A673 (cell line): Measurements from ENCODE around the gene CSNK2B. TPM values are rescaled to one million over a fixed set of nuclear protein-coding genes. Genes with fewer than 3 reads are reported as not detected.

Source experiments
- BruUV-seq: library from RNA; stranded (reverse); fragments of 400-500 nt; replicated peaks from 2 replicates; lab custom pipeline; 2021; lab: Mats Ljungman, UMichigan
- CTCF ChIA-PET: fragments of 300-600 bp; sonication (Branson Sonifier 250); formaldehyde crosslinking; loops from one replicate; lab custom pipeline; 2022; ENCODE audit warnings: antibody characterized with exemption; lab: Charles Lee
- POLR2A ChIA-PET: fragments of 300-600 bp; sonication (Branson Sonifier 250); formaldehyde crosslinking; loops from one replicate; lab custom pipeline; 2022; ENCODE audit warnings: antibody characterized with exemption; ENCODE audit not compliant: low non-redundant PET; lab: Charles Lee
- DNase-seq: peaks from one replicate; pipeline ENCODE4 v3.0.0-alpha.2; 2015; ENCODE audit warnings: low spot score
- H3K27ac ChIP-seq: fragments of 200-600 bp; sonication (generic); 2 replicates; pipeline ENCODE4 v1.5.1; 2016; ENCODE audit warnings: mixed run types, low read depth, mild to moderate bottlenecking, mixed read lengths, antibody characterized with exemption, low read length; ENCODE audit not compliant: poor library complexity, severe bottlenecking
- H3K27me3 ChIP-seq: fragments of 200-600 bp; sonication (generic); replicated peaks from 2 replicates; pipeline ENCODE4 v1.6.1; 2017; ENCODE audit warnings: mixed run types, low read depth, mild to moderate bottlenecking, mixed read lengths, antibody characterized with exemption, low read length; ENCODE audit not compliant: insufficient read depth, poor library complexity
- H3K36me3 ChIP-seq: fragments of 200-600 bp; sonication (generic); 2 replicates; pipeline ENCODE4 v1.6.1; 2016; ENCODE audit warnings: mixed run types, mild to moderate bottlenecking, mixed read lengths, antibody characterized with exemption, low read length; ENCODE audit not compliant: insufficient read depth, poor library complexity, severe bottlenecking
- H3K4me1 ChIP-seq: fragments of 200-600 bp; sonication (generic); 2 replicates; pipeline ENCODE4 v1.6.1; 2017; ENCODE audit warnings: mixed run types, mild to moderate bottlenecking, mixed read lengths, antibody characterized with exemption, low read length; ENCODE audit not compliant: insufficient read depth, poor library complexity, severe bottlenecking
- H3K4me3 ChIP-seq: fragments of 200-600 bp; sonication (generic); 2 replicates; pipeline ENCODE4 v1.5.1; 2016; ENCODE audit warnings: low read depth, mixed run types, mild to moderate bottlenecking, mixed read lengths, low read length; ENCODE audit not compliant: poor library complexity, severe bottlenecking
- H3K9me3 ChIP-seq: fragments of 200-600 bp; sonication (generic); 2 replicates; pipeline ENCODE4 v1.6.1; 2016; ENCODE audit warnings: mixed run types, low read depth, mild to moderate bottlenecking, mixed read lengths, antibody characterized with exemption, low read length; ENCODE audit not compliant: poor library complexity, severe bottlenecking
- EZH2 ChIP-seq: fragments of 200-600 bp; sonication (generic); IDR thresholded peaks from 2 replicates; pipeline ENCODE4 v1.6.1; 2017; ENCODE audit warnings: borderline replicate concordance, low read depth, mild to moderate bottlenecking, mixed read lengths, antibody characterized with exemption, low read length; ENCODE audit not compliant: poor library complexity, severe bottlenecking
- intact Hi-C: fragments of 100-400 bp; cut with micrococcal nuclease; formaldehyde crosslinking; loops from one replicate; pipeline ENCODE4 v1.10.0; 2022; ENCODE audit not compliant: unreplicated experiment
- total RNA-seq: library from RNA; stranded (reverse); gene quantifications from 2 replicates; pipeline ENCODE4 v1.2.3, GENCODE V29; 2021
- TF ChIP-seq, protein P1 (sequence below): fragments of 300-800, 200-600 bp; sonication (generic); conservative IDR thresholded peaks from 2 replicates; pipeline ENCODE4 v1.5.1; 2017; ENCODE audit warnings: low read depth, mild to moderate bottlenecking, antibody characterized with exemption, low read length, moderate library complexity, mixed read lengths

CSNK2B gene
- total RNA-seq, 1 experiment from 2014 or later = 253 TPM

DNA sequence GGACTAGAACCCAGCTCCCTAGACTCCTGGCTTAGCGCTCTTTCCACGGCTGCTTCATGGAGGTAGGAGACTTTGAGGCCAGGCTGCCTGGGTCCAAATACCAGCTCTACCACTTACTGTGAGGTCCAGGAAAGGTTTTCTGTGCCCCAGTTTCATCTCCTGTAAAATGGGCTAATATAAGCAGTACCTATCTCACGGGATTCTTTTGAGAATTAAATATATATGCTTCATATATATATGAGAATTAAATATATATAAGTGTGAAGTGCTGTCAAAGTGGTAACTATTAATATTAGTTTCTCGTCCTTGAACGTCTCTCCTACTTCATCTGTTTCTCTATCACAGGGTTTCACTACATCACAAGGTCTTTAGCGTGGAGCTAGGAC lies 25.2 kb downstream of the CSNK2B start:
- Histone ChIP-seq H3K27ac (no peak overlapping the region), H3K36me3 (peaks cover 30% of the 10 kb centered on the region), H3K27me3 (no peaks in the 10 kb centered on the region), H3K4me3 (no peak overlapping the region), H3K4me1 (no peaks in the 10 kb centered on the region), H3K9me3 (no peaks in the 10 kb centered on the region)
- no TSS peak for BruUV-seq
- TF ChIP-seq, protein P1, sequence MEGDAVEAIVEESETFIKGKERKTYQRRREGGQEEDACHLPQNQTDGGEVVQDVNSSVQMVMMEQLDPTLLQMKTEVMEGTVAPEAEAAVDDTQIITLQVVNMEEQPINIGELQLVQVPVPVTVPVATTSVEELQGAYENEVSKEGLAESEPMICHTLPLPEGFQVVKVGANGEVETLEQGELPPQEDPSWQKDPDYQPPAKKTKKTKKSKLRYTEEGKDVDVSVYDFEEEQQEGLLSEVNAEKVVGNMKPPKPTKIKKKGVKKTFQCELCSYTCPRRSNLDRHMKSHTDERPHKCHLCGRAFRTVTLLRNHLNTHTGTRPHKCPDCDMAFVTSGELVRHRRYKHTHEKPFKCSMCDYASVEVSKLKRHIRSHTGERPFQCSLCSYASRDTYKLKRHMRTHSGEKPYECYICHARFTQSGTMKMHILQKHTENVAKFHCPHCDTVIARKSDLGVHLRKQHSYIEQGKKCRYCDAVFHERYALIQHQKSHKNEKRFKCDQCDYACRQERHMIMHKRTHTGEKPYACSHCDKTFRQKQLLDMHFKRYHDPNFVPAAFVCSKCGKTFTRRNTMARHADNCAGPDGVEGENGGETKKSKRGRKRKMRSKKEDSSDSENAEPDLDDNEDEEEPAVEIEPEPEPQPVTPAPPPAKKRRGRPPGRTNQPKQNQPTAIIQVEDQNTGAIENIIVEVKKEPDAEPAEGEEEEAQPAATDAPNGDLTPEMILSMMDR = no peak
- no peak for TF ChIP-seq EZH2
- no peak for DNase-seq
- CTCF ChIA-PET = interaction anchor here (0.6 kb wide), 1 partner anchor 39 kb away, joined by 3 read pairs; no protein-coding TSS in a partner anchor
- intact Hi-C loops = no loop called here
- POLR2A ChIA-PET = no interaction called here

DNA sequence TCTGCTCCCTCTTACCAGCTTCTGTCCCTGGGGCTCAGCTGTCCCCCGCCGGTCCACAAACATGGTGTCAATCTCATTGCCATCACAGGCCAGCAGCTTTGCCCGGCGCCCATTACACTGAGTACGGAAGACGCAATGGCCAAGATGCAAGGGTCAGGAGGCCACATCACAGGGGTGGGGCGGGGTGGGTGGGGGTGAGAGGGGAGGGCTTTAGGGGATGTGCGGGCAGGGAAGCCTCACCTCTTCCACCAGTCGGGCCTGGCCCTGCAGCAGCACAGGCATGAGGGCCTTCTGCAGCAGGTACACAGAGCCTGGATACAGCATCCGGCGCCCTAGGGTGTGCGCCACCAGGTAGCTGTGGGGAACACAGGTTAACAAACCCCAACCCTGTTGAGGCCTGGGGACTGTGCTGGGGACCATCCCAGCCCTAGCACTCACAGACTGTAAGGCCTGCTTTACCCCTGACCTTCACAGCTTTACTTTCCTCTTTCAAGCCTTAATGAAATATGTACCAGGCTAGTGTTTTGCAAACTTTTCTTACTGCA lies 25.8 kb downstream of the CSNK2B start:
- BruUV-seq = no TSS peak
- ChIA-PET CTCF (no interaction called here), POLR2A (no interaction called here)
- Histone ChIP-seq H3K27me3 (no peaks in the 10 kb centered on the region), H3K4me1 (no peaks in the 10 kb centered on the region), H3K9me3 (no peaks in the 10 kb centered on the region), H3K4me3 (no peak overlapping the region), H3K27ac (no peak overlapping the region), H3K36me3 (peaks cover 34% of the 10 kb centered on the region)
- DNase-seq = no peak
- TF ChIP-seq, protein P1 = no peak
- no peak for TF ChIP-seq EZH2
- intact Hi-C loops = no loop called here

DNA sequence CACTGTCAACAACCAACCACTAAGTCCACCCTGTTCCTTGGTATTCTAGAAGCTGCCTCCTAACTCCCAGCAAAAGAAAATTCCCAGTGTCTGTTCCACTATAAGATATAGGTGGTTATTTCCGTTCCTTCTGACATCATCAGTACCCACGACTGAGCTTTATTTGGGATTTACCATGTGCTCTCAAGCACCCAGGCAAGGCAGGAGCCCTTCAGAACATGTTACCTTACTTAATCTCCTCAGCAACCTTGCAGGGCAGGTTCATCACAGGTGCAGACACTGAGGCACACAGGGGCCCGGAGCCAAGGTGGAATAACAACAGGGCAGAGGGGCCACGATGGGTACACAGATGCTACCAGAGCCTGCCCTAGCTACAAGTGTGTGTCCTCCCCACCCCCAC lies 26.5 kb downstream of the CSNK2B start:
- intact Hi-C loops = no loop called here
- Histone ChIP-seq H3K36me3 (peaks cover 37% of the 10 kb centered on the region), H3K27me3 (no peaks in the 10 kb centered on the region), H3K27ac (no peak overlapping the region), H3K4me3 (no peak overlapping the region), H3K4me1 (no peaks in the 10 kb centered on the region), H3K9me3 (no peaks in the 10 kb centered on the region)
- no peak for TF ChIP-seq EZH2
- TF ChIP-seq, protein P1 = no peak
- POLR2A ChIA-PET = no interaction called here
- DNase-seq = no peak
- BruUV-seq = no TSS peak
- CTCF ChIA-PET = no interaction called here
